HepG2 (cell line): ENCODE measurements around the gene PPP1R15A. TPM values are rescaled to one million over a fixed set of nuclear protein-coding genes. Genes with fewer than 3 reads are reported as not detected.

Experiments used
- ATAC-seq: fragments of 200-7000 bp; cut with Tn5 transposase; 3 replicates; pipeline ENCODE4 v1.9.1; 2020; ENCODE audit warnings: mild to moderate bottlenecking, moderate library complexity
- BruUV-seq: library from RNA; stranded (reverse); fragments of 400-500 nt; replicated peaks from 2 replicates; lab custom pipeline; 2021; lab: Mats Ljungman, UMichigan
- CTCF ChIA-PET: fragments of 300-600 bp; formaldehyde crosslinking; extraction: SDS; loops from one replicate; lab custom pipeline; 2021; ENCODE audit warnings: low total read pairs, inconsistent platforms, low intra/inter-chr PET ratio; lab: Yijun Ruan, JAX
- POLR2A ChIA-PET: fragments of 350-600 bp; sonication (Branson Sonifier 250); formaldehyde crosslinking; loops from one replicate; lab custom pipeline; 2020; ENCODE audit warnings: antibody characterized with exemption, inconsistent platforms; lab: Yijun Ruan, JAX
- DNase-seq: peaks from one replicate; pipeline ENCODE4 v3.0.0-alpha.2; 2015; ENCODE audit warnings: low spot score
- FAIRE-seq: peaks from 3 replicates; lab custom pipeline; 2011; peaks lifted over from hg19 to GRCh38; lab: Jason Lieb, UNC
- H2AFZ ChIP-seq: one replicate; pipeline ENCODE4 v1.6.1; 2011; ENCODE audit warnings: low read length, inconsistent platforms
- H3K27ac ChIP-seq: fragments of 300-600 bp; 3 replicates; pipeline ENCODE4 v1.8.0; 2011; ENCODE audit warnings: mixed run types, mild to moderate bottlenecking, mixed read lengths, low read length, inconsistent platforms; ENCODE audit not compliant: insufficient read depth; ENCODE audit errors: extremely low read length
- H3K27me3 ChIP-seq, 2 experiments: fragments of 200-600 bp in 1 of 2; 2 replicates in 1 of 2; 3 replicates in 1 of 2; pipeline versions ENCODE4 v1.6.0 to v1.8.0; 2011; ENCODE audit warnings: low read length in 2 of 2, mild to moderate bottlenecking in 2 of 2, moderate library complexity in 2 of 2, inconsistent platforms in 1 of 2; ENCODE audit not compliant: insufficient read depth in 2 of 2, control insufficient read depth in 1 of 2
- H3K36me3 ChIP-seq, 2 experiments: fragments of 200-600 bp in 1 of 2; replicated peaks in 1 of 2; 2 replicates in 1 of 2; 3 replicates in 1 of 2; pipeline versions ENCODE4 v1.5.1 to v1.8.0; 2011; ENCODE audit warnings: low read length in 2 of 2, inconsistent platforms in 1 of 2; ENCODE audit not compliant: insufficient read depth in 2 of 2, control insufficient read depth in 1 of 2
- H3K4me1 ChIP-seq: 2 replicates; pipeline ENCODE4 v1.5.1; 2012; ENCODE audit warnings: low read length, inconsistent platforms; ENCODE audit not compliant: insufficient read depth
- H3K4me2 ChIP-seq: 2 replicates; pipeline ENCODE4 v1.6.0; 2011; ENCODE audit warnings: low read depth, low read length, inconsistent platforms
- H3K4me3 ChIP-seq, 3 experiments: fragments of 200-600 bp in 1 of 3; sonication (generic), shearing (Covaris generic) in 1 of 3; replicated peaks in 1 of 3; 2 replicates each; pipeline ENCODE4 v1.5.1; 2011 to 2016; ENCODE audit warnings: low read length in 3 of 3, inconsistent platforms in 2 of 3, low read depth in 2 of 3, mild to moderate bottlenecking in 2 of 3, control low read depth in 1 of 3, mixed read lengths in 1 of 3; ENCODE audit not compliant: insufficient read depth in 1 of 3
- H3K79me2 ChIP-seq: one replicate; pipeline ENCODE4 v1.6.1; 2011; ENCODE audit warnings: low read length, inconsistent platforms; ENCODE audit not compliant: insufficient read depth
- H3K9ac ChIP-seq: 2 replicates; pipeline ENCODE4 v1.6.0; 2011; ENCODE audit warnings: mild to moderate bottlenecking, low read depth, low read length, inconsistent platforms; ENCODE audit not compliant: insufficient read depth
- H3K9me3 ChIP-seq: 2 replicates; pipeline ENCODE4 v1.5.1; 2012; ENCODE audit warnings: mild to moderate bottlenecking, low read length
- H4K20me1 ChIP-seq: 2 replicates; pipeline ENCODE4 v1.6.0; 2011; ENCODE audit warnings: inconsistent platforms, mild to moderate bottlenecking, low read length, moderate library complexity; ENCODE audit not compliant: insufficient read depth
- POLR2A ChIP-seq, 2 experiments: IDR thresholded peaks; 2 replicates each; pipeline ENCODE4 v1.6.1; 2011; ENCODE audit warnings: low read depth in 2 of 2, low read length in 2 of 2, mild to moderate bottlenecking in 1 of 2, moderate library complexity in 1 of 2; ENCODE audit not compliant: insufficient read depth in 1 of 2
- RBFOX2 ChIP-seq: fragments of 200-400 bp; formaldehyde crosslinking; IDR thresholded peaks from 2 replicates; pipeline ENCODE4 v1.6.1; 2017; ENCODE audit warnings: low read depth, mild to moderate bottlenecking, low read length
- WGBS: methylation state at CpG from one replicate; pipeline ENCODE4 v1.1.6; 2017; ENCODE audit warnings: low lambda C conversion rate; 5-methylcytosine and 5-hydroxymethylcytosine counted together
- in situ Hi-C: cut with HindIII; loops from 2 replicates; pipeline ENCODE4 v1.10.0; 2017; ENCODE audit warnings: low pct_unique_long_range_greater_than_20kb; ENCODE audit not compliant: extremely low pct_ligation_motif_present
- intact Hi-C: fragments of 100-400 bp; cut with micrococcal nuclease; formaldehyde crosslinking; loops from one replicate; pipeline ENCODE4 v1.10.0; 2022; ENCODE audit not compliant: unreplicated experiment
- polyA plus RNA-seq, 8 experiments: library from polyadenylated mRNA; depleted of rRNA in 3 of 8; stranded (reverse) in 7 of 8; unstranded in 1 of 8; fragments of >200 nt; fragmentation: Illumina TruSeq in 4 of 8; extraction: Trizol in 4 of 8; gene quantifications; 2 replicates each; pipeline versions ENCODE4 v1.2.1 to v1.2.3, GENCODE V29; 2011 to 2016; ENCODE audit warnings: low read depth in 4 of 8, missing spikeins in 1 of 8, mixed read lengths in 1 of 8; ENCODE audit not compliant: insufficient read depth in 1 of 8
- total RNA-seq, 5 experiments: library from RNA; depleted of rRNA; stranded (reverse); fragments of >200 nt; fragmentation: Illumina TruSeq; extraction: Trizol; gene quantifications; 2 replicates each; pipeline ENCODE4 v1.2.3, GENCODE V29; 2016; ENCODE audit warnings: low read depth in 1 of 5
- TF ChIP-seq, protein P1 (sequence below): sonication (generic); formaldehyde crosslinking; IDR thresholded peaks from 2 replicates; pipeline ENCODE4 v1.4.0; 2020; ENCODE audit warnings: mild to moderate bottlenecking, low read depth, missing genetic modification reagents

PPP1R15A gene
- total and polyA plus RNA-seq, 2 of the 13 experiments (the other 11 are each of a cell fraction or from before 2014, with no cell fraction given) = 15.6 to 18.5 TPM

GRCh38 chr19:48921721-48922500 is 49.7 kb downstream of the PPP1R15A start:
- Histone ChIP-seq H3K4me2 (no peak overlapping the region), H3K9me3 (no peaks in the 10 kb centered on the region), H3K4me1 (no peaks in the 10 kb centered on the region), H3K79me2 (no peaks in the 10 kb centered on the region), H3K9ac (no peak overlapping the region), H3K4me3 (no peak overlapping the region), H3K27ac (no peak overlapping the region), H2AFZ (no peak overlapping the region), H3K27me3 (no peaks in the 10 kb centered on the region), H4K20me1 (no peaks in the 10 kb centered on the region), H3K36me3 (peaks cover 5 to 23% of the 10 kb centered on the region in 2 experiments; a peak in 4 of 5 replicates)
- in situ Hi-C loops (no loop called here), intact Hi-C loops (no loop called here)
- no peak for FAIRE-seq
- POLR2A ChIA-PET = no interaction called here
- CTCF ChIA-PET = no interaction called here
- 93% methylated on average over 5 of the region's 12 CpGs for WGBS
- BruUV-seq = no TSS peak
- DNase-seq = no peak
- ATAC-seq = no peak
- TF ChIP-seq, protein P1, sequence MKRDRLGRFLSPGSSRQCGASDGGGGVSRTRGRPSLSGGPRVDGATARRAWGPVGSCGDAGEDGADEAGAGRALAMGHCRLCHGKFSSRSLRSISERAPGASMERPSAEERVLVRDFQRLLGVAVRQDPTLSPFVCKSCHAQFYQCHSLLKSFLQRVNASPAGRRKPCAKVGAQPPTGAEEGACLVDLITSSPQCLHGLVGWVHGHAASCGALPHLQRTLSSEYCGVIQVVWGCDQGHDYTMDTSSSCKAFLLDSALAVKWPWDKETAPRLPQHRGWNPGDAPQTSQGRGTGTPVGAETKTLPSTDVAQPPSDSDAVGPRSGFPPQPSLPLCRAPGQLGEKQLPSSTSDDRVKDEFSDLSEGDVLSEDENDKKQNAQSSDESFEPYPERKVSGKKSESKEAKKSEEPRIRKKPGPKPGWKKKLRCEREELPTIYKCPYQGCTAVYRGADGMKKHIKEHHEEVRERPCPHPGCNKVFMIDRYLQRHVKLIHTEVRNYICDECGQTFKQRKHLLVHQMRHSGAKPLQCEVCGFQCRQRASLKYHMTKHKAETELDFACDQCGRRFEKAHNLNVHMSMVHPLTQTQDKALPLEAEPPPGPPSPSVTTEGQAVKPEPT = no peak
- TF ChIP-seq POLR2A (IDR thresholded peaks at IDR 0.05; ENCODE audit: insufficient read depth in 1 of 2, low read depth in 2 of 2, low read length in 2 of 2) (0 out of 4 replicates have a peak, but pooled peaks of 1 of the 2 experiments have one; percentile 6), RBFOX2 (0 out of 2 replicates have a peak, but pooled peaks have one; percentile 29)
